ENCODE results near the gene SUV39H1.
"Not testable (repeated sequence)": the region's sequence is repeated elsewhere in the genome, so short reads cannot be mapped to it uniquely, and the experiment has no call there.

The SUV39H1 gene

GRCh38 chrX:48696301-48696908, at the start of gene SUV39H1:
TSS of gene SUV39H1 (plus strand) at chrX:48696734. CDS start at chrX:48696785, 51 bp downstream.
- peak; percentile 69 for DNase-seq (ENCODE audit: low read depth, low spot score)

- DNase-seq (ENCODE audit: low read depth, low spot score): peak; percentile 6
Observed at GRCh38 chrX:48648336-48648751, 48.2 kb upstream of the SUV39H1 start.

- DNase-seq (ENCODE audit: low read depth, low spot score): no peak
Observed at GRCh38 chrX:48649102-48649501, 47.4 kb upstream of the SUV39H1 start.

- not testable (repeated sequence) for DNase-seq (ENCODE audit: low read depth, low spot score)
Observed at GRCh38 chrX:48652055-48652579, 44.4 kb upstream of the SUV39H1 start.

GRCh38 chrX:48654746-48655145, 41.8 kb upstream of the SUV39H1 start:
- not testable (repeated sequence) for DNase-seq (ENCODE audit: low read depth, low spot score)

- DNase-seq (ENCODE audit: low read depth, low spot score): not testable (repeated sequence)
Observed at GRCh38 chrX:48659686-48660085, 36.8 kb upstream of the SUV39H1 start.

GRCh38 chrX:48663241-48663640, 33.3 kb upstream of the SUV39H1 start:
- no peak for DNase-seq (ENCODE audit: low read depth, low spot score)

- no peak for DNase-seq (ENCODE audit: low read depth, low spot score)
Observed at GRCh38 chrX:48664156-48664555, 32.4 kb upstream of the SUV39H1 start.

- no peak for DNase-seq (ENCODE audit: low read depth, low spot score)
Observed at GRCh38 chrX:48665991-48666390, 30.5 kb upstream of the SUV39H1 start.

GRCh38 chrX:48666649-48667048, 29.9 kb upstream of the SUV39H1 start:
- DNase-seq (ENCODE audit: low read depth, low spot score): no peak

- DNase-seq (ENCODE audit: low read depth, low spot score): no peak
Observed at GRCh38 chrX:48667509-48667908, 29.0 kb upstream of the SUV39H1 start.

GRCh38 chrX:48668187-48668586, 28.3 kb upstream of the SUV39H1 start:
- not testable (repeated sequence) for DNase-seq (ENCODE audit: low read depth, low spot score)

- peak; percentile 76 for DNase-seq (ENCODE audit: low read depth, low spot score)
Observed at GRCh38 chrX:48676106-48676892, 20.2 kb upstream of the SUV39H1 start.

- DNase-seq (ENCODE audit: low read depth, low spot score): no peak
Observed at GRCh38 chrX:48676893-48677270, 19.7 kb upstream of the SUV39H1 start.

GRCh38 chrX:48677516-48677915, 19.0 kb upstream of the SUV39H1 start:
- no peak for DNase-seq (ENCODE audit: low read depth, low spot score)

GRCh38 chrX:48680467-48680866, 16.1 kb upstream of the SUV39H1 start:
- DNase-seq (ENCODE audit: low read depth, low spot score): not testable (repeated sequence)

- not testable (repeated sequence) for DNase-seq (ENCODE audit: low read depth, low spot score)
Observed at GRCh38 chrX:48680925-48681324, 15.6 kb upstream of the SUV39H1 start.

GRCh38 chrX:48681539-48682183, 14.9 kb upstream of the SUV39H1 start:
- DNase-seq (ENCODE audit: low read depth, low spot score): no peak

GRCh38 chrX:48682795-48683194, 13.7 kb upstream of the SUV39H1 start:
- not testable (repeated sequence) for DNase-seq (ENCODE audit: low read depth, low spot score)

GRCh38 chrX:48683411-48683982, 13.0 kb upstream of the SUV39H1 start, which contains the start of gene WAS:
TSS of gene WAS (plus strand) at chrX:48683799. CDS start at chrX:48683854, 55 bp downstream.
- DNase-seq (ENCODE audit: low read depth, low spot score): no peak

GRCh38 chrX:48684134-48684533, 12.4 kb upstream of the SUV39H1 start:
- DNase-seq (ENCODE audit: low read depth, low spot score): no peak

GRCh38 chrX:48685416-48685815, 11.1 kb upstream of the SUV39H1 start:
- DNase-seq (ENCODE audit: low read depth, low spot score): no peak

Data from activated CD4-positive, CD25-positive, alpha-beta regulatory T cell treated with anti-CD3 and anti-CD28 coated beads, Interleukin-2, amount 50 U/mL, for 16 hours (primary cell).